Epithelial cell of proximal tubule (primary cell): ENCODE results near the gene STXBP1. TPM values are rescaled to one million over a fixed set of nuclear protein-coding genes. Genes with fewer than 3 reads are reported as not detected.

Experiments
- DNase-seq: peaks from one replicate; pipeline ENCODE4 v3.0.0-alpha.2; 2011; ENCODE audit warnings: low read depth
- H3K4me3 ChIP-seq: 2 replicates; pipeline ENCODE4 v1.5.1; 2011; ENCODE audit warnings: low read depth, mild to moderate bottlenecking, low read length
- CTCF ChIP-seq: conservative IDR thresholded peaks from 2 replicates; pipeline ENCODE4 v1.5.1; 2012; ENCODE audit warnings: low read depth, mild to moderate bottlenecking, low read length
- total RNA-seq: library from RNA; depleted of rRNA; stranded (reverse); fragments of >200 nt; gene quantifications from 2 replicates; pipeline ENCODE4 v1.2.3, GENCODE V29; 2015

The STXBP1 gene
- total RNA-seq, 1 donor from 2014 or later = 14.6 TPM

- no peak for TF ChIP-seq CTCF
- no peak for DNase-seq
- no peak overlapping the region for H3K4me3 ChIP-seq
Measured at GRCh38 chr9:127684576-127684975, 72.5 kb downstream of the STXBP1 start.

GRCh38 chr9:127686461-127687393 lies 74.7 kb downstream of the STXBP1 start:
- no peak overlapping the region for H3K4me3 ChIP-seq
- TF ChIP-seq CTCF = no peak
- no peak for DNase-seq

GRCh38 chr9:127689329-127690000 lies 77.4 kb downstream of the STXBP1 start:
- DNase-seq = no peak
- no peak for TF ChIP-seq CTCF
- H3K4me3 ChIP-seq = no peak overlapping the region

- H3K4me3 ChIP-seq = no peak overlapping the region
- TF ChIP-seq CTCF = no peak
Measured at GRCh38 chr9:127690735-127691134, 78.7 kb downstream of the STXBP1 start.

GRCh38 chr9:127692071-127692470 lies 80.0 kb downstream of the STXBP1 start:
- DNase-seq = no peak
- no peak for TF ChIP-seq CTCF
- no peak overlapping the region for H3K4me3 ChIP-seq

More at GRCh38 chr9:127690735-127691134, 78.7 kb downstream of the STXBP1 start:
- DNase-seq = no peak

GRCh38 chr9:127693143-127693542 lies 81.1 kb downstream of the STXBP1 start:
- H3K4me3 ChIP-seq = no peak overlapping the region
- TF ChIP-seq CTCF = no peak
- DNase-seq = no peak
